ENCODE measurements around the gene NCLN. TPM values are rescaled to one million over a fixed set of nuclear protein-coding genes. Genes with fewer than 3 reads are reported as not detected.

NCLN gene
- total RNA-seq, 1 donor from 2014 or later = 57.0 TPM

DNA sequence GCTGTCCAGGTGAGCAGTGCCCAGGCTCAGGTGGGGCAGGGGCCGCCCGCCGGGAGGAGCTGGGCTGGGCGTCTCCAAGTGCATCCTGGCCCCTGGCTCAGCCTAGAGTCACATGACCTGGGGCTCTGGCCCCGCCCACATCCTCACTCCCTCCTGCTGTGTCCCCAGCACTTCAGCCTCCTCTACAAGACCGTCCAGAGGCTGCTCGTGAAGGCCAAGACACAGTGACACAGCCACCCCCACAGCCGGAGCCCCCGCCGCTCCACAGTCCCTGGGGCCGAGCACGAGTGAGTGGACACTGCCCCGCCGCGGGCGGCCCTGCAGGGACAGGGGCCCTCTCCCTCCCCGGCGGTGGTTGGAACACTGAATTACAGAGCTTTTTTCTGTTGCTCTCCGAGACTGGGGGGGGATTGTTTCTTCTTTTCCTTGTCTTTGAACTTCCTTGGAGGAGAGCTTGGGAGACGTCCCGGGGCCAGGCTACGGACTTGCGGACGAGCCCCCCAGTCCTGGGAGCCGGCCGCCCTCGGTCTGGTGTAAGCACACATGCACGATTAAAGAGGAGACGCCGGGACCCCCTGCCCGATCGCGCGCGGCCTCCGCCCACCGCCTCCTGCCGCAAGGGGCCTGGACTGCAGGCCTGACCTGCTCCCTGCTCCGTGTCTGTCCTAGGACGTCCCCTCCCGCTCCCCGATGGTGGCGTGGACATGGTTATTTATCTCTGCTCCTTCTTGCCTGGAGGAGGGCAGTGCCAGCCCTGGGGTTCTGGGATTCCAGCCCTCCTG is 21.9 kb downstream of the NCLN start:
- TF ChIP-seq, protein P1, sequence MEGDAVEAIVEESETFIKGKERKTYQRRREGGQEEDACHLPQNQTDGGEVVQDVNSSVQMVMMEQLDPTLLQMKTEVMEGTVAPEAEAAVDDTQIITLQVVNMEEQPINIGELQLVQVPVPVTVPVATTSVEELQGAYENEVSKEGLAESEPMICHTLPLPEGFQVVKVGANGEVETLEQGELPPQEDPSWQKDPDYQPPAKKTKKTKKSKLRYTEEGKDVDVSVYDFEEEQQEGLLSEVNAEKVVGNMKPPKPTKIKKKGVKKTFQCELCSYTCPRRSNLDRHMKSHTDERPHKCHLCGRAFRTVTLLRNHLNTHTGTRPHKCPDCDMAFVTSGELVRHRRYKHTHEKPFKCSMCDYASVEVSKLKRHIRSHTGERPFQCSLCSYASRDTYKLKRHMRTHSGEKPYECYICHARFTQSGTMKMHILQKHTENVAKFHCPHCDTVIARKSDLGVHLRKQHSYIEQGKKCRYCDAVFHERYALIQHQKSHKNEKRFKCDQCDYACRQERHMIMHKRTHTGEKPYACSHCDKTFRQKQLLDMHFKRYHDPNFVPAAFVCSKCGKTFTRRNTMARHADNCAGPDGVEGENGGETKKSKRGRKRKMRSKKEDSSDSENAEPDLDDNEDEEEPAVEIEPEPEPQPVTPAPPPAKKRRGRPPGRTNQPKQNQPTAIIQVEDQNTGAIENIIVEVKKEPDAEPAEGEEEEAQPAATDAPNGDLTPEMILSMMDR (IDR thresholded peaks at IDR 0.05; ENCODE audit: insufficient read depth, low read length, poor library complexity, severe bottlenecking) = no peak

DNA sequence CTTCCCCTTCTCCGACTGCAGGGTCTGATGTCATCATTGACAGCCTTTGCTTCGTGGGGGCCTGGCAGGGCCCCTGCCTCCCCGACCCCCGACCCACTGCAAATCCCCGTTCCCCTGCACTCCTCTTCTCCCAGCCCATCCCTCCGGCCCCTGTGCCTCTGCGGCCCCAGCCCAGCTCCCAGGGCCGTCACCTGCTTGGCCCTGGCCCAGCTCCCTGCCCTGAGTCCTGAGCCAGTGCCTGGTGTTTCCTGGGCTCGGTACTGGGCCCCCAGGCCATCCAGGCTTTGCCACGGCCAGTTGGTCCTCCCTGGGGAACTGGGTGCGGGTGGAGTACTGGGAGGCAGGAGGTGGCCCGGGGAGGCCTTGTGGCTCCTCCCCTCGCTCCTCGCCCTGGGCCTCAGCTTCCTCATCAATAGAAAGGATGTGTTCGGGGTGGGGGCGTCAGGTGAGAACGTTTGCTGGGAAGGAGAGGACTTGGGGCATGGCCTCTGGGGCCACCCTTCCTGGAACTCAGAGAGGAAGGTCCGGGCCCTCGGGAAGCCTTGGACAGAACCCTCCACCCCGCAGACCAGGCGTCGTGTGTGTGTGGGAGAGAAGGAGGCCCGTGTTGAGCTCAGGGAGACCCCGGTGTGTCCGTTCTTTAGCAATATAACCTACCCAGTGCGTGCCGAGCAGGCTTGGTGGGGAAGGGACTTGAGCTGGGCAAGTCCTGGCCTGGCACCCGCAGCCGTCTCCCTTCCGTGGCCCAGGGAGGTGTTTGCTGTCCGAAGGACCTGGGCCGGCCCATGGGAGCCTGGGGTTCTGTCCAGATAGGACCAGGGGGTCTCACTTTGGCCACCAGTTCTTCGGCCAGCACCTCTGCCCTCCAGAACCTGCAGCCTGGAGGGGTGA is 22.8 kb downstream of the NCLN start:
- no peak for DNase-seq (ENCODE audit: low read depth)
- no peak overlapping the region for H3K4me3 ChIP-seq (ENCODE audit: low read depth, low read length)
- no peaks in the 10 kb centered on the region for H3K36me3 ChIP-seq (ENCODE audit: control insufficient read depth, insufficient read depth, low read length)
- TF ChIP-seq, protein P1 (IDR thresholded peaks at IDR 0.05; ENCODE audit: insufficient read depth, low read length, poor library complexity, severe bottlenecking) = no peak
- peaks cover 4% of the 10 kb centered on the region for H3K27me3 ChIP-seq (ENCODE audit: control insufficient read depth, insufficient read depth, low read length)

More for the DNA sequence above, 21.9 kb downstream of the NCLN start:
- Histone ChIP-seq H3K27me3 (ENCODE audit: control insufficient read depth, insufficient read depth, low read length) (peaks cover 4% of the 10 kb centered on the region), H3K36me3 (ENCODE audit: control insufficient read depth, insufficient read depth, low read length) (no peaks in the 10 kb centered on the region), H3K4me3 (ENCODE audit: low read depth, low read length) (no peak overlapping the region)
- DNase-seq (ENCODE audit: low read depth) = no peak

DNA sequence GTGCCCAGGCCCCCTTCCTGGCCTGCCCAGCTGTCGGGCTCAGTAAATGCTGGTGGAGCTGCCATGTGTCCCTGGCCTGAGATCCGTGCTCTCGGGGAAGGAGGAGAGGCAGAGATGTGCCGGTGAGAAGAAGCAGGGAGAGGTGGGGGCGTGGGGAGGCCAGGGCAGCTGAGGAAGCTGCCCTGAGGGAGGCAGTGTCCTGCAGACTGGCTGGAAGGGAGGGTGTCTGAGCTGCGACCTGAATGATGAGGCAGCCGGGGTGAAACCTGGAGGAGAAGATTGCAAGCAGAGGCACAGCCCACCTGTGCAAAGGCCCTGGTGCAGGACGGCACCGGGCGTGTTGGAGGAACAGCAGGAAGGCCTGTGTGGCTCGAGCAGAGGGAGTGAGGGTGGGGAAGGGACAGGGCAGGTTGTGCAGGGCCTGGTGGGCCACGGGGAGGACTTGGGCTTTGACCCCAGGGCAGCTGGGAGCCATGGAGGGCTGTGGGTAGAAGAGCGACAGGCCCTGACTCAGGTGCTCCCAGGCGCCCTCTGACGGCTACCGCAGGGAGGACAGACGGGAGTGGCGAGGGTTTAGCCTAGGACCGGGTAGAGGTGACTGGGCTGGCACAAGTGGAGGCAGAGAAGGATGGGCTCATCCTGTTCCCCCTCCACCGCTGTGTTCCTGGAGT is 24.8 kb downstream of the NCLN start:
- Histone ChIP-seq H3K4me3 (ENCODE audit: low read depth, low read length) (no peak overlapping the region), H3K36me3 (ENCODE audit: control insufficient read depth, insufficient read depth, low read length) (no peaks in the 10 kb centered on the region), H3K27me3 (ENCODE audit: control insufficient read depth, insufficient read depth, low read length) (peaks cover 4% of the 10 kb centered on the region)
- TF ChIP-seq, protein P1 (IDR thresholded peaks at IDR 0.05; ENCODE audit: insufficient read depth, low read length, poor library complexity, severe bottlenecking) = peak; percentile 77
- no peak for DNase-seq (ENCODE audit: low read depth)

DNA sequence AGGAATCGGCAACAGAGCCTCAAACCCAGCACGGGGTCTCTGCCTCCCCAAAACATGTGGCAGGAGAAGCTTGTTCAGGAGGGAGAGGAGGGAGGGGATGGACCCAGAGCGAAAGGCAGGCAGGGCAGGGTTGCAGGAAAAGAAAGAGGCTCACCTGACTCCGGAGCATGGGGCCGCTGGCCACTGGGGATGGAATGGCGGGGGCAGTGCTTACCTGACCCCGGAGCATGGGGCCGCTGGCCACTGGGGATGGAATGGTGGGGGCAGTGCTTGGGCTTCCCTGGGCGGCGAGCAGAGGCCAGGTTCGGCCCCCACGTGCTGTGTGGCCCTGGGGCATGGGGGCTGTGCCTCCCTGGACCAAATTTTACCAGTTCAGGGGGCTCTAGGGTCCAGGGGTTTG is 25.5 kb downstream of the NCLN start:
- H3K4me3 ChIP-seq (ENCODE audit: low read depth, low read length) = no peak overlapping the region
- no peak for DNase-seq (ENCODE audit: low read depth)
- TF ChIP-seq, protein P1 (IDR thresholded peaks at IDR 0.05; ENCODE audit: insufficient read depth, low read length, poor library complexity, severe bottlenecking) = no peak
- H3K27me3 ChIP-seq (ENCODE audit: control insufficient read depth, insufficient read depth, low read length) = peaks cover 4% of the 10 kb centered on the region
- H3K36me3 ChIP-seq (ENCODE audit: control insufficient read depth, insufficient read depth, low read length) = no peaks in the 10 kb centered on the region

DNA sequence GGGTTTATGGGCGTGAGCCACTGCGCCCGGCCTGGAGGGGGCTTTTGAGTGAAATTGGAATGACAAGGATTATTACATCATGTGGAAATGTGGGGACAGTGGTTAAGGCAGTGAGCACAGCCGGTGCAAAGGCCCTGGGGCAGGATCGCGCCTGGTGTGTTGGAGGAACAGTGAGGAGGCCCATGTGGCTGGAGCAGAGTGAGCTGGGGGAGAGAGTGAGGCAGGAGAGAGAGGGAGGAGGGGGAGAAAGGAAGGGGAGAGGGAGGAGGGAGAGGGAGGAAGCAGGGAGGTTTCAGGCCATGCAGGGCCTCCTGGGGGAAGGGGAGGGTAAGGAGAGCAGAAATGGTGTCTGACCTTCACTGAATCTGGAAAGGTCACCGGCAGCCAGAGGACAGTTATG is 27.4 kb downstream of the NCLN start:
- TF ChIP-seq, protein P1 (IDR thresholded peaks at IDR 0.05; ENCODE audit: insufficient read depth, low read length, poor library complexity, severe bottlenecking) = no peak
- no peak for DNase-seq (ENCODE audit: low read depth)
- no peak overlapping the region for H3K4me3 ChIP-seq (ENCODE audit: low read depth, low read length)
- H3K36me3 ChIP-seq (ENCODE audit: control insufficient read depth, insufficient read depth, low read length) = no peaks in the 10 kb centered on the region
- H3K27me3 ChIP-seq (ENCODE audit: control insufficient read depth, insufficient read depth, low read length) = peaks cover 4% of the 10 kb centered on the region

All from kidney epithelial cell (primary cell).